Thymus (tissue), 11 donors: ENCODE data around the gene LSM14A. TPM values are rescaled to one million over a fixed set of nuclear protein-coding genes. Genes with fewer than 3 reads are reported as not detected.
A peak's percentile ranks its signal among the peaks of the same experiment; 100 is the strongest.
"Not testable (repeated sequence)": the region's sequence is repeated elsewhere in the genome, so short reads cannot be mapped to it uniquely, and the experiment has no call there.

Experiments used
- DNase-seq, 9 donors: peaks; one replicate each; pipeline ENCODE4 v3.0.0-alpha.2; 2013; ENCODE audit warnings: low spot score in 9 of 9, low read depth in 6 of 9, missing footprints in 1 of 9
- H3K27ac ChIP-seq, 2 donors: one replicate each; pipeline ENCODE4 v1.5.1; 2013; ENCODE audit warnings: control low read depth in 1 of 2, low read depth in 1 of 2, low read length in 1 of 2, mild to moderate bottlenecking in 1 of 2, moderate library complexity in 1 of 2
- H3K27me3 ChIP-seq, 2 donors: one replicate each; pipeline ENCODE4 v1.5.1; 2013; ENCODE audit warnings: low read length in 1 of 2; ENCODE audit not compliant: control insufficient read depth in 2 of 2, insufficient read depth in 1 of 2
- H3K36me3 ChIP-seq, 2 donors: one replicate each; pipeline ENCODE4 v1.5.1; 2013; ENCODE audit warnings: low read length in 1 of 2, mild to moderate bottlenecking in 1 of 2, moderate library complexity in 1 of 2; ENCODE audit not compliant: control insufficient read depth in 2 of 2, insufficient read depth in 2 of 2
- H3K4me1 ChIP-seq, 2 donors: one replicate each; pipeline ENCODE4 v1.5.1; 2013; ENCODE audit warnings: low read length in 2 of 2; ENCODE audit not compliant: control insufficient read depth in 2 of 2, insufficient read depth in 2 of 2
- H3K4me3 ChIP-seq, 2 donors: one replicate each; pipeline ENCODE4 v1.5.1; 2013; ENCODE audit warnings: low read length in 2 of 2, control low read depth in 1 of 2, mild to moderate bottlenecking in 1 of 2
- H3K9me3 ChIP-seq, 2 donors: one replicate each; pipeline ENCODE4 v1.5.1; 2013; ENCODE audit warnings: low read length in 1 of 2, mild to moderate bottlenecking in 1 of 2; ENCODE audit not compliant: control insufficient read depth in 2 of 2, insufficient read depth in 1 of 2
- WGBS: extraction: QIAGEN DNeasy Blood & Tissue Kit; methylation state at CpG from one replicate; pipeline ENCODE4 v1.1.7; 2013; 5-methylcytosine and 5-hydroxymethylcytosine counted together
- polyA plus RNA-seq: library from polyadenylated mRNA; stranded (reverse); fragments of 200-250 nt; gene quantifications from one replicate; pipeline ENCODE4 v1.2.3, GENCODE V29; 2013
- total RNA-seq: library from RNA; stranded (reverse); fragments of 120-200 nt; gene quantifications from one replicate; pipeline ENCODE4 v1.2.4, GENCODE V29; 2013
- donor health status: healthy.

Gene LSM14A
- total and polyA plus RNA-seq, 2 donors: 53.3 to 91.2 TPM

- H3K9me3 ChIP-seq: no peaks in the 10 kb centered on the region
- peaks cover 16 to 53% of the 10 kb centered on the region in 2 donors for H3K36me3 ChIP-seq
- DNase-seq: no peak
Measured at GRCh38 chr19:34215006-34215665, 42.8 kb downstream of the LSM14A start.

GRCh38 chr19:34215666-34216038, 43.3 kb downstream of the LSM14A start:
- Histone ChIP-seq H3K36me3 (peaks cover 12 to 56% of the 10 kb centered on the region in 2 donors), H3K4me3 (no peak overlapping the region)
- WGBS: 96% methylated on average over 3 of the region's 3 CpGs

More at GRCh38 chr19:34215006-34215665, 42.8 kb downstream of the LSM14A start:
- no peaks in the 10 kb centered on the region for H3K27me3 ChIP-seq
- 96% methylated on average over 3 of the region's 3 CpGs for WGBS
- no peak overlapping the region for H3K27ac ChIP-seq
- H3K4me3 ChIP-seq: no peak overlapping the region
- peaks cover 5 to 6% of the 10 kb centered on the region in 2 donors for H3K4me1 ChIP-seq

GRCh38 chr19:34216745-34217219, 44.5 kb downstream of the LSM14A start:
- not testable (repeated sequence) for H3K9me3 ChIP-seq, H3K27me3 ChIP-seq, H3K4me1 ChIP-seq, DNase-seq, H3K27ac ChIP-seq, H3K4me3 ChIP-seq
- H3K36me3 ChIP-seq: peaks cover 16 to 59% of the 10 kb centered on the region in 2 donors
- 96% methylated on average over 14 of the region's 14 CpGs for WGBS

More at GRCh38 chr19:34215666-34216038, 43.3 kb downstream of the LSM14A start:
- DNase-seq: no peak
- H3K9me3 ChIP-seq: no peaks in the 10 kb centered on the region
- H3K4me1 ChIP-seq: peaks cover 5 to 6% of the 10 kb centered on the region in 2 donors
- no peaks in the 10 kb centered on the region for H3K27me3 ChIP-seq
- H3K27ac ChIP-seq: no peak overlapping the region

- H3K4me1 ChIP-seq: peaks cover 5 to 6% of the 10 kb centered on the region in 2 donors
- peak in 6 of 9 donors; percentile 8 to 63 (median 22) for DNase-seq
- H3K4me3 ChIP-seq: no peak overlapping the region
- WGBS: 28% methylated on average over 18 of the region's 18 CpGs
- no peaks in the 10 kb centered on the region for H3K27me3 ChIP-seq
- H3K36me3 ChIP-seq: peaks cover 24 to 62% of the 10 kb centered on the region in 2 donors
- H3K27ac ChIP-seq: no peak overlapping the region
- H3K9me3 ChIP-seq: no peaks in the 10 kb centered on the region
Measured at GRCh38 chr19:34217952-34218817, 45.9 kb downstream of the LSM14A start.

- H3K9me3 ChIP-seq: no peaks in the 10 kb centered on the region
- H3K4me3 ChIP-seq: no peak overlapping the region
- H3K27me3 ChIP-seq: no peaks in the 10 kb centered on the region
- peaks cover 5 to 6% of the 10 kb centered on the region in 2 donors for H3K4me1 ChIP-seq
- 83% methylated on average over 2 of the region's 2 CpGs for WGBS
- H3K36me3 ChIP-seq: peaks cover 26 to 67% of the 10 kb centered on the region in 2 donors
- DNase-seq: no peak
- H3K27ac ChIP-seq: no peak overlapping the region
Measured at GRCh38 chr19:34218818-34219164, 46.5 kb downstream of the LSM14A start.

- WGBS: 78% methylated on average over 4 of the region's 4 CpGs
- DNase-seq: peak in 8 of 9 donors; percentile 19 to 70 (median 45)
- Histone ChIP-seq H3K36me3 (peaks cover 36 to 70% of the 10 kb centered on the region in 2 donors), H3K9me3 (no peaks in the 10 kb centered on the region), H3K4me3 (no peak overlapping the region), H3K27ac (no peak overlapping the region), H3K27me3 (no peaks in the 10 kb centered on the region), H3K4me1 (peaks cover 5 to 6% of the 10 kb centered on the region in 2 donors)
Measured at GRCh38 chr19:34220472-34221063, 48.3 kb downstream of the LSM14A start.

- H3K27ac ChIP-seq: no peak overlapping the region
- H3K27me3 ChIP-seq: no peaks in the 10 kb centered on the region
- no peaks in the 10 kb centered on the region for H3K9me3 ChIP-seq
- WGBS: 99% methylated on average over 1 of the region's 1 CpG
- peaks cover 5 to 6% of the 10 kb centered on the region in 2 donors for H3K4me1 ChIP-seq
- H3K36me3 ChIP-seq: peaks cover 40 to 78% of the 10 kb centered on the region in 2 donors
- H3K4me3 ChIP-seq: no peak overlapping the region
- no peak for DNase-seq
Measured at GRCh38 chr19:34222386-34222785, 50.1 kb downstream of the LSM14A start.

GRCh38 chr19:34224996-34225658, 52.8 kb downstream of the LSM14A start:
- H3K36me3 ChIP-seq: peaks cover 53 to 86% of the 10 kb centered on the region in 2 donors
- DNase-seq: no peak
- no peak overlapping the region for H3K27ac ChIP-seq
- no peaks in the 10 kb centered on the region for H3K9me3 ChIP-seq
- H3K27me3 ChIP-seq: no peaks in the 10 kb centered on the region
- 95% methylated on average over 2 of the region's 2 CpGs for WGBS
- no peak overlapping the region for H3K4me3 ChIP-seq
- no peaks in the 10 kb centered on the region for H3K4me1 ChIP-seq
